Measurements from ENCODE around the gene STUM. TPM values are rescaled to one million over a fixed set of nuclear protein-coding genes. Genes with fewer than 3 reads are reported as not detected.

STUM gene
- total and polyA plus RNA-seq, 2 donors (not counting 1 experiment from before 2014, with no cell fraction given): 0.01 TPM; not detected in 1

GRCh38 chr1:226555092-226555491 is 6.5 kb downstream of the STUM start:
- Histone ChIP-seq H3K4me3 (replicated peaks in 1 of 4; ENCODE audit: control extremely low read depth in 1 of 4, insufficient read depth in 1 of 4, low read depth in 3 of 4, low read length in 4 of 4) (no peak overlapping the region), H3K4me2 (ENCODE audit: extremely low read depth, insufficient read depth, low read length) (no peak overlapping the region), H3K79me2 (ENCODE audit: control insufficient read depth, insufficient read depth, low read length) (no peaks in the 10 kb centered on the region), H3K27me3 (ENCODE audit: control insufficient read depth, insufficient read depth, low read length) (peaks cover 13% of the 10 kb centered on the region), H3K9me3 (ENCODE audit: control insufficient read depth, insufficient read depth, low read depth, low read length) (no peaks in the 10 kb centered on the region), H3K4me1 (ENCODE audit: control insufficient read depth, extremely low read depth, insufficient read depth, low read length) (no peaks in the 10 kb centered on the region), H4K20me1 (ENCODE audit: control insufficient read depth, extremely low read depth, insufficient read depth, low read length) (no peaks in the 10 kb centered on the region), H2AFZ (ENCODE audit: low read length) (no peak overlapping the region), H3K36me3 (ENCODE audit: control insufficient read depth, insufficient read depth, low read length) (no peaks in the 10 kb centered on the region), H3K27ac (ENCODE audit: insufficient read depth, low read length) (no peak overlapping the region), H3K9ac (ENCODE audit: insufficient read depth, low read length) (no peak overlapping the region)
- TF ChIP-seq EZH2 (IDR thresholded peaks at IDR 0.05; ENCODE audit: low read length, missing control alignments) (no peak), CTCF (conservative IDR thresholded peaks at IDR 0.05 in 1 of 2, IDR thresholded peaks at IDR 0.05 in 1 of 2; ENCODE audit: low read depth in 1 of 2, low read length in 2 of 2) (no peak)
- DNase-seq (ENCODE audit: low read depth in 2 of 2): no peak

DNA sequence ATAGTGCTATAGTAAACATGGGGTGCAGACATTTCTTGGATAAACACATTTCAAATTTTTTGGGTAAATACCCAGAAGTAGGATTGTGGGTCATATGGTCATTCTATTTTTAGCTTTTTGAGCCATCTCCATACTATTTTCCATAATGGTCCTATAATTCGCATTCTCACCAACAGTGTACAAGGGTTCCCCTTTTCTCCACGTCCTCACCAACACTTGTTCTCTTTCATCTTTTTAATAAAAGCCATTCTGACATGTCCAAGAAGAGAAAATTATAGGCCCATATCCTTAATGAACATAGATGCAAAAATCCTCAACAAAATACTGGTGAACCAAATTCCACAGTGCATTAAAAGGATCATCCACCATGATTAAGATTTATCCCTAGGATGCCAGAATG is 8.9 kb downstream of the STUM start:
- no peak overlapping the region for H3K9ac ChIP-seq (ENCODE audit: insufficient read depth, low read length)

DNA sequence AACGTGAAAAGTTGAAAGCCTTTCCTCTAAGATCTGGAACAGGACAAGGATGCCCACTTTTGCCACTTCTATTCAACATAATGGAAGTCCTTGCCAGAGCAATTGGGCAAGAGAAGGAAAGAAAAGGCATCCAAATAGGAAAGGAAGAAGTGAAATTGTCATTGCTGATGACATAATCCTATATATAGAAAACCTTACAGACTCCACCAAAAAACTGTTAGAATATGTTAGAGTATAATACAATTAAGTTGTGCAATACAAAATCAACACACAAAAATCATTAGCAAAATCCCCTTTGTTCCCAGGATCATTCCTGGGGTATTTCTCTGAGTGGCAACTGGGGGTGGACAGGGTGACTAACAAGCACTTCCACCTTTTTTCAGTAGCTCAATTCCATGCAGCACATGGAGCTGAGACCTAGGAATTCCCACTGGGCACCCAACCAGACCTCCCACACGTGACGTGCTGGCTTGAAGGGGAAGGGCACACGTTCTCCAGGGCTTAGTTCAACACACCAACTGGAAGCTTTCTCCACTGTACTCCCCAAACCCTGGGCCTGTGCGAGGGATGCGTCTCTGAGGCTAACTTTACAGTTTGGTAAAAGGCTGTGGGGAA is 9.6 kb downstream of the STUM start:
- TF ChIP-seq EZH2 (IDR thresholded peaks at IDR 0.05; ENCODE audit: low read length, missing control alignments) (no peak), CTCF (conservative IDR thresholded peaks at IDR 0.05 in 1 of 2, IDR thresholded peaks at IDR 0.05 in 1 of 2; ENCODE audit: low read depth in 1 of 2, low read length in 2 of 2) (no peak)
- Histone ChIP-seq H4K20me1 (ENCODE audit: control insufficient read depth, extremely low read depth, insufficient read depth, low read length) (no peaks in the 10 kb centered on the region), H2AFZ (ENCODE audit: low read length) (no peak overlapping the region), H3K27me3 (ENCODE audit: control insufficient read depth, insufficient read depth, low read length) (peaks cover 2% of the 10 kb centered on the region), H3K4me3 (replicated peaks in 1 of 4; ENCODE audit: control extremely low read depth in 1 of 4, insufficient read depth in 1 of 4, low read depth in 3 of 4, low read length in 4 of 4) (no peak overlapping the region), H3K9ac (ENCODE audit: insufficient read depth, low read length) (no peak overlapping the region), H3K27ac (ENCODE audit: insufficient read depth, low read length) (no peak overlapping the region), H3K9me3 (ENCODE audit: control insufficient read depth, insufficient read depth, low read depth, low read length) (no peaks in the 10 kb centered on the region), H3K4me2 (ENCODE audit: extremely low read depth, insufficient read depth, low read length) (no peak overlapping the region), H3K4me1 (ENCODE audit: control insufficient read depth, extremely low read depth, insufficient read depth, low read length) (no peaks in the 10 kb centered on the region), H3K36me3 (ENCODE audit: control insufficient read depth, insufficient read depth, low read length) (no peaks in the 10 kb centered on the region), H3K79me2 (ENCODE audit: control insufficient read depth, insufficient read depth, low read length) (no peaks in the 10 kb centered on the region)
- no peak for DNase-seq (ENCODE audit: low read depth in 2 of 2)

More for the DNA sequence above, 8.9 kb downstream of the STUM start:
- Histone ChIP-seq H3K9me3 (ENCODE audit: control insufficient read depth, insufficient read depth, low read depth, low read length) (no peaks in the 10 kb centered on the region), H3K36me3 (ENCODE audit: control insufficient read depth, insufficient read depth, low read length) (no peaks in the 10 kb centered on the region), H2AFZ (ENCODE audit: low read length) (no peak overlapping the region), H3K79me2 (ENCODE audit: control insufficient read depth, insufficient read depth, low read length) (no peaks in the 10 kb centered on the region), H3K27ac (ENCODE audit: insufficient read depth, low read length) (no peak overlapping the region), H4K20me1 (ENCODE audit: control insufficient read depth, extremely low read depth, insufficient read depth, low read length) (no peaks in the 10 kb centered on the region), H3K4me1 (ENCODE audit: control insufficient read depth, extremely low read depth, insufficient read depth, low read length) (no peaks in the 10 kb centered on the region), H3K4me2 (ENCODE audit: extremely low read depth, insufficient read depth, low read length) (no peak overlapping the region), H3K4me3 (replicated peaks in 1 of 4; ENCODE audit: control extremely low read depth in 1 of 4, insufficient read depth in 1 of 4, low read depth in 3 of 4, low read length in 4 of 4) (no peak overlapping the region), H3K27me3 (ENCODE audit: control insufficient read depth, insufficient read depth, low read length) (peaks cover 2% of the 10 kb centered on the region)
- DNase-seq (ENCODE audit: low read depth in 2 of 2): no peak
- TF ChIP-seq EZH2 (IDR thresholded peaks at IDR 0.05; ENCODE audit: low read length, missing control alignments) (no peak), CTCF (conservative IDR thresholded peaks at IDR 0.05 in 1 of 2, IDR thresholded peaks at IDR 0.05 in 1 of 2; ENCODE audit: low read depth in 1 of 2, low read length in 2 of 2) (no peak)

Measured in fibroblast of lung (primary cell).